SU-DHL-6 (cell line): ENCODE data around the gene DNASE1L1.

Experiments
- EZH2phosphoT487 ChIP-seq: fragments of 200-600 bp; sonication (generic), shearing (Covaris generic); conservative IDR thresholded peaks from 2 replicates; pipeline ENCODE4 v1.6.1; 2018; ENCODE audit warnings: mild to moderate bottlenecking, antibody characterized with exemption, low read length, moderate library complexity, mixed read lengths
- TF ChIP-seq, protein P1 (sequence below): fragments of 200-600 bp; sonication (generic); IDR thresholded peaks from one replicate; pipeline ENCODE4 v1.5.1; 2017; ENCODE audit warnings: antibody characterized with exemption, mild to moderate bottlenecking, low read length, moderate library complexity; ENCODE audit not compliant: insufficient read depth, poor library complexity, severe bottlenecking

DNA sequence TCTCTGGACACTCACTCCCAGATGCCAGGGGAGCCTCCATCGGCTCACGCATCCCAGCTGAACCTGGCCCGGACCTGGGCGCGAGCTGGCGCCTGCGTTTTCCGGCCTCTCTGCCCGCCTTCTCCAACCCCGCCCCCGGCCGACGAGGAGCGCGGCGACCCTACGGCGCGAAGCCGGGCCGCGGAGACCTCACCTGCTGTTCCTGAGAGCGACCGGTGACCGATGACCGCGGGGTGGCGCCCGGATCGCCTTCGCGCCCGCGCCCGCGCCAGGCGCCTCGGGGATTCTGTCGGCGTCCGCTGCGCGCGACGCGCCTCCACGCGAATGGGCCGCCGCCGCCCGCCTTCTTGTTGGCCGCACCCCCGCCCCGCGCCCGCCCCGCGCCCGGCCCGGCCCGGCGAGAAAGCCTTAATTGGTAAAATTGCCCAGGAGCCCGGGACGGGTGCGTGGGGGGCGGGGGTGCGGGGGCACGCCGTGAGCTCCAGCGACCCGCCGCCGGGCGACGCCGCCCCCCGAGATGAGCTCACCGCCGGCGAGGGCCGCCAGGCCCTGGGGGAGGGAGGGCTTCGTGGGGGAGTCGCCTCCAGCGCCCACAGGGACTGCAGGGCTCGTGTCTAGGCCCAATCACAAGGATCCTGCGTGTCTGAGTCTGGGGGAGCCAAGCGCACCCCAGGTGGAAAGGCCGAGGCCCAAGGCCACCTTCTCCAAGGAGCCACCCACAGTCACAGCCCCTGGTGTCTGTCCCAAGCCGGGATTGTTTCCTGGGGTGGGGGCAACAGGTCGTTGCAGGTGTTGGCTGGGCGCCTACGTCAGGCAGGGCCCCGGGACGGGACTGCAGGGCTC is 34.5 kb downstream of the DNASE1L1 start, which contains the start of gene FLNA:
- TF ChIP-seq, protein P1, sequence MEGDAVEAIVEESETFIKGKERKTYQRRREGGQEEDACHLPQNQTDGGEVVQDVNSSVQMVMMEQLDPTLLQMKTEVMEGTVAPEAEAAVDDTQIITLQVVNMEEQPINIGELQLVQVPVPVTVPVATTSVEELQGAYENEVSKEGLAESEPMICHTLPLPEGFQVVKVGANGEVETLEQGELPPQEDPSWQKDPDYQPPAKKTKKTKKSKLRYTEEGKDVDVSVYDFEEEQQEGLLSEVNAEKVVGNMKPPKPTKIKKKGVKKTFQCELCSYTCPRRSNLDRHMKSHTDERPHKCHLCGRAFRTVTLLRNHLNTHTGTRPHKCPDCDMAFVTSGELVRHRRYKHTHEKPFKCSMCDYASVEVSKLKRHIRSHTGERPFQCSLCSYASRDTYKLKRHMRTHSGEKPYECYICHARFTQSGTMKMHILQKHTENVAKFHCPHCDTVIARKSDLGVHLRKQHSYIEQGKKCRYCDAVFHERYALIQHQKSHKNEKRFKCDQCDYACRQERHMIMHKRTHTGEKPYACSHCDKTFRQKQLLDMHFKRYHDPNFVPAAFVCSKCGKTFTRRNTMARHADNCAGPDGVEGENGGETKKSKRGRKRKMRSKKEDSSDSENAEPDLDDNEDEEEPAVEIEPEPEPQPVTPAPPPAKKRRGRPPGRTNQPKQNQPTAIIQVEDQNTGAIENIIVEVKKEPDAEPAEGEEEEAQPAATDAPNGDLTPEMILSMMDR: no peak
- TF ChIP-seq EZH2phosphoT487: no peak
